HL-60/S4 treated with phorbol 12-myristate 13-acetate at 8.2 ng/mL for 4 days and 3 days (cell line): ENCODE results near the gene ATXN7L3.
"Not testable (repeated sequence)": the region's sequence is repeated elsewhere in the genome, so short reads cannot be mapped to it uniquely, and the experiment has no call there.

Source experiments
- in situ Hi-C: fragments of 300-500 bp; cut with MboI; formaldehyde crosslinking; loops from 2 replicates; pipeline ENCODE4 v1.15.0; 2022; ENCODE audit warnings: low sequenced_read_pairs

The ATXN7L3 gene, protein sequence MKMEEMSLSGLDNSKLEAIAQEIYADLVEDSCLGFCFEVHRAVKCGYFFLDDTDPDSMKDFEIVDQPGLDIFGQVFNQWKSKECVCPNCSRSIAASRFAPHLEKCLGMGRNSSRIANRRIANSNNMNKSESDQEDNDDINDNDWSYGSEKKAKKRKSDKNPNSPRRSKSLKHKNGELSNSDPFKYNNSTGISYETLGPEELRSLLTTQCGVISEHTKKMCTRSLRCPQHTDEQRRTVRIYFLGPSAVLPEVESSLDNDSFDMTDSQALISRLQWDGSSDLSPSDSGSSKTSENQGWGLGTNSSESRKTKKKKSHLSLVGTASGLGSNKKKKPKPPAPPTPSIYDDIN

DNA sequence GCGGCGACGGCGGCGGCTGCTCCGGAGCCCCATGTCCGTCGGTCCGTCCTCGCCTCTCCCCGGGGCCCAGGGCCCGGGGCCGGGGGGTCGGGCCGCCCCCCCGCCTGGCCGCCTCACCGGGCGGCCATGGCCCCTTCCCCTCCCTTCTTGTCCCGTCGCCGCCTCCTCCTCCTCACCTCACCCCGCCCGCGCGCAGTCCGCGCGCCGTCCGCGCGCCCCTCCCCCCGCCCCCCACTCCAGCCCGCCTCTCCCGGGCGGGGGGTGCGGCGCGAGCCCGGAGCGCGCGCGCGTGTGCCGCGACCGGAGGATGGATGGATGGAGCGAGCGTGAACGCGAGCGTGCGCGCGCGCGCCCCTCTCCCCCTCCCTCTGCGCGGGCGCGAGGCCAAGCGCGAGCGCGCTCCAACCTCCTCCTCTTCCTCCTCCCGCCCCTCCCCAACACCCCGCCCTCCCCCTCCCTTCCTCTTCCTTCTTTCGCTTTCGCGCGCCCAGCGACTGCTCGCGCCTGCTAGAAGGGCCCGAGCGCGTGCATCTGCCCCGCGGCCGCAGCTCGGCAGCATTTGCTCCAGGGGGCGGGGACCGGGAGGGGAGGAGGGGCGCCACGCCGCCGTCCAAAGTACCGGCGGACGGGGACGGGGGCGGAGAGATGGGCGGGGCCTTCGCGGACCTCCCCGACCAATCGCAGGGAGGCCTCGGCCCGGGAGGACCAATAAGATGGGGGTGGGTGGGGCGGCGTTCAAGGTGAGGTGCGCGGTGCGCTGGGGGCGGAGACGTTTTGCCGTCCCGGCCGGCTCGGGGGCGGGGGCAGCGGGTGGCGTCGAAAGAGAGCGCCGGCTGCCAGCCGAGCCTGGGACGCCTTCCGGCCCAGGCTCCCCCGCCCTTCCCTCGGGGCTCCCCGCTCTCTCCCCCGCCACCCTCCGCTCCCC lies at the start of gene ATXN7L3:
Gene ATXN7L3 (minus strand): TSS at position 332 of the 925 bp plus-strand sequence. CDS start 1,814 bp downstream, outside the sequence.
- in situ Hi-C loops = loop anchor here (25.0 kb wide), 1 partner anchor 312 kb away; the partner anchor contains the start of gene GPATCH8

DNA sequence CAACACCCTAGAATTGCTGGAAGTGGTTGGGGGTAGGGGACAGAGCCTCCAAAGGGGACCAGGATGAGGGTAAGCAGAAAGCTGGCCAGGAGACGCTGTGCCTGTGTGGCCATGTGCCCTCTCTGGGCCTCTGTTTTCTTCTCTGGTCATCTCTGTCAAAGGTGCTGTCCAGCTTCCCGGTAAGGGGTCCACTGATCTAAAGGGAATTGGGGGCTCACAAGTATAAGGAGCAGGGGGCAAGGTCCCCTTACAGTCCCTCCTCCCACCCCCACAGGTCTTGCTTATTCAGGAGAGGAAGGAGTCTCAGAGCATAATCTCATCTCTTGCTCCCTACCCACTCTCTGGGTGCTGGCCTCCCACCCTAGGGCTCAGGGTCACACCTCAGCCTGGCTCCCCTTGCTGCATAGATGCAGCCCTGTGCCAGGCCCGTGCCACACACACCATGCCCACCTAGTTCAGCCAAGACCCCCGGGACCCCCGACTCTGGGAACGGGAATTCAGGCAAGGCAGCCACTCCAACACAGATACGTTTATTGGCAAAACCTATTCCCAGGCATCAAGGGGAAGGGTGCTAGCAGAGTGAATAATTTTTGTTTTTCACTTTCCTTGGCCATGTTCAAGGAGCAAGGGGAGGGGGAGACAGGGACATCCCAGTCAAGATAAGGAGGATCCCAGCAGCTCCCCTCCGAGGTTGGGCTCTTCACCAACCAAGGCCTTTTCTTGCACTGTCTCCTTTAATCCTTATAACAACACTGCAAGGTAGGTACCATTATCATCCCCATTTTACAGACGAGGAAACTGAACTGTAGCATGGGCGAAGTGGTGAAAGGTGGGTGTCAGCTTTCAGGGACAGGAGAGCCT lies 48.4 kb upstream of the ATXN7L3 start:
- in situ Hi-C loops = no loop called here

DNA sequence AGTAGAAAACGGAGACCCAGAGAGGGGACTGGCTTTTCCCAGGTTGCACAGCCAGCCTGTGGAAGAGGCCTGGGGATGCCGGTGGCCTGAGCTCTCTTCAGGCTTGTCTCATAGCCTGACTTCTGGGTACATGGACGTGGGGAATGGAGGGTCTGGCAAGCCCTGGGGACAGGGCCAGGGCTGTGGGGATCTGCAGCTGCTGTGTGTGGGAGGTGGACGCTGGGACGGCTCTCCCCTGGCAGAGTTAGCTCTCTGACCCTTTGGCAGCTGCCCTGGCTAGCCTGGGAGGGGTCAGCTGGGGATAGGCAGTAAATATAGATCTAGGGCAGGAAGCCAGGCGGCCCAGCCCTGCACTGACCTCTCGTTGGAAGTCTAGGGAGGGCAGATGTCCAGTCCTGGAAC lies 47.8 kb upstream of the ATXN7L3 start:
- in situ Hi-C loops = no loop called here

DNA sequence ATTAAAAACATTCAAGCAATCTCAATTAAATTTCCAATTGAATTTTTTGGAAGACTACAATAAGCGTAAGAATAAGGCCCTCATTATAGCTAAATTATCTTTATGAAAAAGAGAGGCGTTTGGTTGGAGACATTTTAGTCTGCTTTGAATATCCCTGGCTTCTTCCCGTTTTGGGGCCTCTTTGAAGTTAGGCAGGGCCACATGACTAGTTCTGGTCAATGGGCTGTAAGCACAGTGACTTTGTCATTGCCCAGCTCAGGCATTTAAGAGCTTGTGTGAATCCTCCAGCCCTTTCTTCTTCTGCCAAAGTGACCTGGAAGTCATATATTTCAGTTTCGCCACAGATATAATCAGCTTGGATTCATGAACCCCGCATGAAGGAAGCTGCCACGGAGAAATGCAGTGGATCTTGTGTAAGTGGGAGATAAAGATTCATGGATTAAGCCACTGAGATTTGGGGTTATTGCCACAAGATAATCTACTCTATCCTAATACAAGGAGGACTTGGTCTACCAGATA lies 41.5 kb upstream of the ATXN7L3 start:
- in situ Hi-C loops = no loop called here

DNA sequence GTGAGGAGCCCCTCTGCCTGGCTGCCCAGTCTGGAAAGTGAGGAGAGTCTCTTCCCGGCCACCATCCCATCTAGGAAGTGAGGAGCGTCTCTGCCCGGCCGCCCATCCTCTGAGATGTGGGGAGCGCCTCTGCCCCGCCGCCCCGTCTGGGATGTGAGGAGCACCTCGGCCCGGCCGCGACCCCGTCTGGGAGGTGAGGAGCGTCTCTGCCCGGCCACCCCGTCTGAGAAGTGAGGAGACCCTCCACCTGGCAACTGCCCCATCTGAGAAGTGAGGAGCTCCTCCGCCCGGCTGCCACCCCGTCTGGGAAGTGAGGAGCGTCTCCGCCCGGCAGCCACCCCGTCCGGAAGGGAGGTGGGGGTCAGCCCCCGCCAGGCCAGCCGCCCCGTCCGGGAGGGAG lies 38.2 kb upstream of the ATXN7L3 start:
- in situ Hi-C loops = not testable (repeated sequence)

DNA sequence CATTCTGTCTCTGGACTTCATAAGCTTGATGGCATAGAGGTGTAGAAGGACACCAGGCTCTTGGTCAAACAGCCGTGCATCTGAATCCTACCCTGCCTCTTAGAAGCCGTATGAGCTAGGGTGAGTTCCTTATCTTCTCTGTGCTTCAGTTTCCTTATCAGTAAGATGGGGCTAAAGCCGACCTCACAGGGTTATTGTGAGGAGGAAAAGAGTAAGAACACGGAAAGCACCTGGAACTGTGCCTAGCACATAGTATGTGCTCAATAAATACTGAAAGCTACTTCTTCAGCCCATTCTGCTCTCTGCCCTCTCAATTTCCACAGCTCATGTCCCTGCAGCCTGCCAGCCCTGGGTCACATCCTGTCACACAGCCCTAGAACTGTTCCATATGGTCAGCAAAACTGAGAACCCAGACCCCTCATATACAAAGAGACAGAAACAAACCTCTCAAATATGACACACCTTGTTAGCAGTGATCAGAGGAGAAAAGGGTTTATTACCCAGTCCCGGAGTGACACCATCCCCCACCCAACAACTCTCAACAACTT lies 36.8 kb upstream of the ATXN7L3 start:
- in situ Hi-C loops = no loop called here

DNA sequence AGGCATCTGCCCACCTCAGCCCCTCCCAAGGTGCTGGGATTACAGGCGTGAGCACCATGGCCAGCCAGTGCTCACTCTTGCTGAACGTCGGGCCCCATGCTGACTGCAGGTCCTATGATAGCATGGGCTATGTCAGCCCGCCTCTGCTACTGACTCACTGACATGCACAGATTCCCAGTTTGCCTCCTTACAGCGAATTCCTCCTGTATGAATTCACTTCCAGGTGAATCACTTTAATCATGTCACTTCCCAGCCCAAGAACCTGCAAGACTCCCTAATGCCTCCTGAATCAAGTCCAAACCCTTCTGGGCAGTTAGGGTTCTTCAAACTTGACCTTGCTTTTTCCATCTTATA lies 35.9 kb upstream of the ATXN7L3 start:
- in situ Hi-C loops = no loop called here

DNA sequence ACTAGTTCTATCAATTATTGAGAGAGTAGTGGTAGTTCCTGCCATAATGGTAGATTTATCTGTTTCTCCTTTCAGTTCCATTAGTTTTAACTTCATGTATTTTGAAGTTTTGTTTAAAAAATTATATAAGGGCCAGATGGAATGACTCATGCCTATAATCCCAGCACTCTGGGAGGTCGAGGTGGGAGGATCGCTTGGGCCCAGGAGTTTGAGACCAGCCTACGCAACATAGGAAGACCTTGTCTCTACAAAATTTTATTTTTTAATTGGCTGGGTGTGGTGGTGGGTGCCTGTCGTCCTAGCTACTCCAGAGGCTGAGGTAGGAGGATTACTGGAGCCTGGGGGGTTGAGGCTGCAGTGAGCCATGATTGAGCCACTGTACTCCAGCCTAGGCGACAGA lies 33.9 kb upstream of the ATXN7L3 start:
- in situ Hi-C loops = no loop called here

DNA sequence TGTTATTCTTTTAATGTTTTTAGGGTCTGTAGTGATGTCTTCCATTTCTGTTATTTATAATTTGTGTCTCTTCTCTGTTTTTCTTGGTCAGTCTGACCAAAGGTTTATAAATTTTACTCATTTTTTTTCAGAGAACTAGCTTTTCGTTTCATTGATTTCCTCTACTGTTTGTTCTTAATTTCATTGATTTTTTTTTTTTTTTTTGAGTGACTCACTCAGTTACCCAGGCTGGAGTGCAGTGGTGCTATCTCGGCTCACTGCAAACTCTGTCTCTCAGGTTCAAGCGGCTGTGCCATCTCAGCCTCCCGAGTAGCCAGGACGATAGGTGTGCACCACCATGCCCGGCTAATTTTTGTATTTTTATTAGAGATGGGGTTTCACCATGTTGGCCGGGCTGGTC lies 32.4 kb upstream of the ATXN7L3 start:
- in situ Hi-C loops = no loop called here

DNA sequence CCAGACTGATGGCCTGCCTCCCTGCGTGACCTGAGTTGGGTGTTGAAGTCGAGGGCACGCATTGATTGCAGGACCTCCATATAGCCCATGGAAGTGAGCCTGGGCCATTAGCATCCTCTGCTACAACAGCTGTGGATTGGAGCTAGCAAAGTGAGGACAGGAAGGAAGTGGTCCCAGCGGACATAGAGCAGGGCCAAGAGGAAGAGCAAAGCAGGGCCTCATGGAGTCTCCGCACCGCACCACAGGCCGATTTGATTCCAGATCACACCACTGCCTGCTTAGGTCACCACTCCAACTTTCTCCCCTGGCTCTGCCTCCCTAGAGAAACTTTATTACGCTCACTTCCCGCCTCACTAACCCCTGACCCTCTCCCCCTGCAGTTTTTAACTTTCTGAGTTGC lies 30.5 kb upstream of the ATXN7L3 start:
- in situ Hi-C loops = no loop called here

DNA sequence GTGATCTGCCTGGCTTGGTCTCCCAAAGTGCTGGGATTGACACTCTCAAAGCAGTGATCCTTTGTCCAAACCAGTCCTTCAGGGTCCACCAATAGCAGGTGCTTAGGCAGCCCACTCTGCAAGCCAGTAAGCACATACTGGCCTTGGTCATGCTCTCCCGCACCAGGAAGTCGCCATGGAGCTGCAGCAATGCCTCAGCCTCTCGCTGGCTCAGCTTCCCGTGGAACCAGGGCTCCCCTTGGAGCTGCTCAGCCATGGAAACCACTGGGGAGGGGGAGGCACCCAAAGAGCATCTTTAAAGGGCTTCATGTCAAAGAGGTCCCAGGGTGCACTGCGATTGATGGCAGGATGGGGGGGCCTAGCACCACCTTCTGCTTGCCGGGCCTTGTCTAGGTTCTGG lies 29.4 kb upstream of the ATXN7L3 start:
- in situ Hi-C loops = loop anchor here (10.0 kb wide), 1 partner anchor 96 kb away; the partner anchor contains the start of gene SLC25A39

DNA sequence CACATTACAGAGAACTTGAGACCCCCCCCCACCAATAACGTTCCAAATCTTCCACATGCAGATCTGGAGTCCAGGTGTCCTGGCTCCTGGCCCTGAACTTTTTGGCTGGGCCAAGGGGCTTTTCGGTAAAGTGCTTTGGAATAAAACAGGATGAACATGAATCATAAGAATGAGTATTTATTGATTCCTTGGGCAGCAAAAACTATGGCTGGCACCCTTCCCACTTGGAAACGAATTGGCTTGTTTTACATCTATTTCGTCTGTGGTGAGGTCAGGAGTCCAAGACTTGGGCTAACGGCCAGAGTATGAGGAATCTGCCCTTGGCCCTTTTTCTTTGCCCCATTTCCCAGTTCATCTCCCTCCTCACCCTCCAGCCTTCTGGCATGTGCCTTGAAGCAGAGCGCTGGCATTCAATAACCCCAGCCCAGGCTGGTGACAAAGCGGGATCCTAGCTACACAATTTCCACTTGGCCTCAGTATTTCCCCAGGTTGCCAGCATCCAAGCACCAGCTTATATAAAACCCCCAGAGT lies 23.9 kb upstream of the ATXN7L3 start:
- in situ Hi-C loops = loop anchor here (10.0 to 25.0 kb wide), 2 partner anchors 101 to 289 kb away; partner anchors contain the start of genes GPATCH8 and SLC25A39

DNA sequence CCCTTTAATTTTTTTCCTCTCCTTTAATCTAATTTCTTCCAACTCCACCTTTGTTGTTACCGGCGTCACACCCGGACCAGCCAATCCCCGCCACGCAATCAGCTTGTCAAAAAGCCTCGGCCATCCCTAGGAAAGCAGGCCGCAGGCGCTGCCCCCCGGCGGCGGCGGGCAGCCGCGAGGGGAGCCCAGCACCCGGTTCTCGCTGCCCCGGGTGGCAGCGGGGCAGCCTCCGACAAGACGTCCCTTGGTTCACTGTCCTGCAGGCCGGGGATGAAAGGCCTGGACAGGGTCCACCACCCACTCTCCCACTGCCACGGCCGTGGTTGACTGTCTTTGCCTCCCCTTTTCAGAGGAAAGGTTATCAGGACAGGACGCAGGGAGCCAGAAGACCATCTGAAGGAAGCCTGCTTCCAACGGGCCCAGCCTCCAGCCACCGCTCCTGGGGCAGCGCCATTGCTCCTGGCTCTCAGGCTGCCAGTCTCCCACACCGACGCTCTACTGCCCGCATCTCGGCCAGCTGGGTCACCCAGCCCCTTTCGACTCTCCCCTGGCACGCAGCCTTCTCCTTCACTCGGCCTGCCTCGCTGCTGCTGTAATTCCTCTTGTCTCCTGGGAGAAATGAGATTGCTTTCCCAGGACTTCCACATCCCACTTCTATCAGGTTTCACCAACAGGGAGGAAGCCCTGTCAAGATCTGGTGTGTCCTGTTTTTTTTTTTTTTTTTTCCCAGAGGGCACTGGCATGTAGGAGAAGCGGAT lies 22.6 kb upstream of the ATXN7L3 start:
- in situ Hi-C loops = loop anchor here (10.0 to 25.0 kb wide), 2 partner anchors 103 to 290 kb away; partner anchors contain the start of genes GPATCH8 and SLC25A39

DNA sequence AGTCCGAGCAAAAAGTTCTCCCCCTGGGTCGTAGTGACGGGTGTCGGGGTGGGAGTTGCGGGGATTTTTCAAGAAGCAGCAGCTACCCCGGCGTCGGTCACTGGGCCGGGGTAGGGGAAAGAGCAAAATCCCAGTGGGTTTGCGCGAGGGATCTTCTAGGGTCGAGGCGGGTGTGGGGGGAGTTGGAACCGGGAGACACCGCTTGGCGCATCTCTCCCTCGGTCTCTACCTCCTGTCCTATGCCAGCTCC lies 22.1 kb upstream of the ATXN7L3 start:
- in situ Hi-C loops = loop anchor here (10.0 to 25.0 kb wide), 2 partner anchors 103 to 291 kb away; partner anchors contain the start of genes GPATCH8 and SLC25A39

DNA sequence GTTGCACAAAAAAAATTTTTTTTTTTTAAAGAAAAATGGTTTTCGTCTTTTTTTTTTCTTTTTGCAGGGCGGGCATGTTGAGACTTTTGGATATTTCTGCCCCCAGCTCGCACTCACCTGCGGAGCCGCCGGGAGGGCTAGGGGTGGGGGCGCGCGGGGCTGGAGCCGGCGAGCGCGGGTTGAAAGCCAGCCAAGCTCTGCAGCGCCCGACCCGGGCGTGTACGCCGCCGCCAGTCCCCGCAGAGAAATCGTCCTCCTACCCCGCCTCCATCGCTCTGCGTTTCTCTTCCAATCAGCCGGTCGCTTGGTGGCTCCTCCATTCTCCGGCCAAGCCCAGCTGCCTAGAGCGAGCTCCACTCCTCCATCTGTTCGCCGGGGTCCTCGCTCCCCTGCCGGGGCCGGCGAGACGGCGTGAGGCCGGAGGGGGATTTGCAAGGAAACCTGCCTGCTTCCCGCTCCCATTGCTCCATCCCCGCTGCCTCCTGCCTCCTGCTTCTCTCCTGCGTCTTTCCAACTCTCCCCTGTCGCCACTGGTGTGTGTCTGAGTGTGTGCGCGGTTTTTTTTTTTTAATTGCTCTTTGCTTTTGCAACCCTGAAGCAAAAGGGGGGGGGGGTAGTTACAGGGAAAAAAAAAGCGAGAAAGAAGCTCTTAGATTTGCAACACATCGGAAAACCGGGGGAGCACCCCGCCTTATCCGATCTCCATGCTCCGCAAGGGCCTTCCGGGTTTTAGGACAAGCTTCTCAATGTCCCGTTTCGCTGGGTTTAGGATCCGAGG lies 21.6 kb upstream of the ATXN7L3 start:
- in situ Hi-C loops = loop anchor here (10.0 to 25.0 kb wide), 2 partner anchors 104 to 291 kb away; partner anchors contain the start of genes GPATCH8 and SLC25A39

DNA sequence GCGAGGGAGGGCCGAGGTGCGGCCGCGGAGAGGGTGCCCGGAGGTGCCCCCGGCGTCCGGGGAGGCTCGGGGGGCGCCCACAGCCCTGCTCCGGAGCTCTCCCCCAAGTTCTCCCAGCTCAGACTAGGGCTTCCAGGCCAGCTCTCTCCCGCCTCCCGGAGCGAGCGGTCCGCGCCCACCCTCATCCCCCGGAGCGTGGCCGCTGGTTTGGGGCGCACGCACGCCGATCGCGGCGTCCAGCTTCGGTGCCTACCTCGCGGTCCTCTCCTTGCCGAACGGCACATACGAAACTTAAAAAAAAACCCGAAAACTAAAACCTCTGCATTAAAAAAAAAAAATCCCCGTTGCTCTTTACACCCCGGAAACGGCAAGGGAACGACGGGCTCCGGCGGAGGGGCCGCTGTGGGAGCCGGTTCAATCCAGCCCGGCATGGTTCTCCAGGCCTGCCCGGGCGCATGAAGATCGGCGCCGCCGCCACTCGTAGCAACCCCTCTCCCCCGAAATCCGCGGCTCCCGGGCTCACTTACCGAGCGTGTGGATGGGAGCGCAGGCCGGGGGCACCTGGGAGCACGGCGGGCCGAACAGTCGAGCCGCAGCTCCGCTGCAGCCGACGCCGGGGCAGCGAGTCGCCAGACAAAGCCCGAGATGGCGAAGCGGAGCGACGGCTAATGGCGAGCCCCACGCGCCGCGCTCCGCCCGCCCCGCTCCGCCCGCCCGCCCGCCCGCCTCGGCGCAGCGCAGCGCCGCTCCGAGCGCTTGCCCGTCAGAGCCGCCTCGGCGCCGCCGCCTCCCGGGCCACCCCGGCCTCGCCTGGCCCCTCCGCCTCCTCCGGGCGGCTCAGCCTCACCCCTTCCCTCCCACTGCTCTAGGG lies 20.8 kb upstream of the ATXN7L3 start:
- in situ Hi-C loops = loop anchor here (10.0 to 25.0 kb wide), 2 partner anchors 104 to 292 kb away; partner anchors contain the start of genes GPATCH8 and SLC25A39

DNA sequence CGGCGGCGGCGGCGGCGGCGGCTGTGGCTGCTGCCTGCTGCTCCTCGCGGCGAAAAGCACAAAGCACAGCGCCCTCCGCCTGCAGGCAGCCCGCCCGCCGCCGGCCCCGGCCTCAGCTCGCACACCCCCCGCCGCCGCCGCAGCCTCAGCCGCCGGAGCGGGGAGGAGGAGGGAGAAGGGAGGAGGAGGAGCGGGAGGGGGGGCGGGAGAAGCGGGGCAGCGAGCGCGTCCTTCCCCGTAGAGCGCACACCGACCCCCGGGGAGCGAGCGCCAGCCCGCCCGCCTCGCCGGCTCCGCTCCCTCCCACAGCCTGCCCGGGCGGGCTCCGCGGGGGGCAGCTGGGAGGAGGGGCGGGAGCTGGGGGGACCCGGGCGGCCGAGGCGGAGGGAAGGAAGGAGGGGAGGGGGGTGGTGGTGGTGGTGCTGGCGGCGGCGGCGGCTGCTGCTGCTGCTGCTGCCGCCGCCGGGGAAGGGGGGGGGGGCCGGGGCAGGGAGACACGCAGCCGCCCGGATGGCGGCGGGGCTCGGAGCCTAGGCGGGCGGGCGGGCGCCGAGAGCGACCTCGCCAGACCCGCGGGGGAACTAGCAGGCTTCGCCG lies 20.0 kb upstream of the ATXN7L3 start, which contains the start of gene UBTF:
Gene UBTF (minus strand): TSS at position 60 of the 597 bp plus-strand sequence. CDS start 1,446 bp downstream, outside the sequence.
- in situ Hi-C loops = loop anchor here (10.0 to 25.0 kb wide), 2 partner anchors 105 to 293 kb away; partner anchors contain the start of genes GPATCH8 and SLC25A39
